Right forelimb (tissue), 1 donor: ENCODE measurements around the gene EXOC3L2.
A peak's percentile ranks its signal among the peaks of the same experiment; 100 is the strongest.

ENCODE experiments used
- DNase-seq: peaks from one replicate; pipeline ENCODE4 v3.0.0-alpha.2; 2018

The EXOC3L2 gene

GRCh38 chr19:45218911-45219743 lies 26.1 kb downstream of the EXOC3L2 start:
- DNase-seq: no peak

GRCh38 chr19:45218426-45218825 lies 26.8 kb downstream of the EXOC3L2 start:
- DNase-seq: no peak

- DNase-seq: no peak
Observed at GRCh38 chr19:45217957-45218334, 27.3 kb downstream of the EXOC3L2 start.

GRCh38 chr19:45217193-45217956 lies 27.8 kb downstream of the EXOC3L2 start:
- no peak for DNase-seq

GRCh38 chr19:45216667-45217066 lies 28.5 kb downstream of the EXOC3L2 start:
- no peak for DNase-seq

GRCh38 chr19:45215391-45216191 lies 29.6 kb downstream of the EXOC3L2 start:
- no peak for DNase-seq

- no peak for DNase-seq
Observed at GRCh38 chr19:45213031-45213430, 32.2 kb downstream of the EXOC3L2 start.

- DNase-seq: peak; percentile 62
Observed at GRCh38 chr19:45211751-45212381, 33.3 kb downstream of the EXOC3L2 start.

GRCh38 chr19:45206328-45206727 lies 38.9 kb downstream of the EXOC3L2 start:
- no peak for DNase-seq

- DNase-seq: no peak
Observed at GRCh38 chr19:45205810-45206209, 39.4 kb downstream of the EXOC3L2 start.

GRCh38 chr19:45202637-45203036 lies 42.6 kb downstream of the EXOC3L2 start:
- no peak for DNase-seq

- peak; percentile 66 for DNase-seq
Observed at GRCh38 chr19:45200568-45200967, 44.6 kb downstream of the EXOC3L2 start.

GRCh38 chr19:45195764-45196163 lies 49.4 kb downstream of the EXOC3L2 start:
- no peak for DNase-seq

GRCh38 chr19:45191375-45191774 lies 53.8 kb downstream of the EXOC3L2 start:
- DNase-seq: no peak

GRCh38 chr19:45189971-45190370 lies 55.2 kb downstream of the EXOC3L2 start:
- DNase-seq: no peak

- no peak for DNase-seq
Observed at GRCh38 chr19:45187421-45188100, 57.6 kb downstream of the EXOC3L2 start.

GRCh38 chr19:45186509-45187334 lies 58.5 kb downstream of the EXOC3L2 start:
- no peak for DNase-seq

GRCh38 chr19:45184115-45184514 lies 61.1 kb downstream of the EXOC3L2 start:
- no peak for DNase-seq

GRCh38 chr19:45182758-45183157 lies 62.4 kb downstream of the EXOC3L2 start:
- no peak for DNase-seq

- DNase-seq: no peak
Observed at GRCh38 chr19:45180936-45181335, 64.3 kb downstream of the EXOC3L2 start.

- DNase-seq: no peak
Observed at GRCh38 chr19:45179892-45180370, 65.3 kb downstream of the EXOC3L2 start.
